GM12801 (cell line): Measurements from ENCODE around the gene SCGB2B2.

Experiments
- TF ChIP-seq, protein P1 (sequence below): IDR thresholded peaks from one replicate; pipeline ENCODE4 v1.5.1; 2011; ENCODE audit warnings: control low read depth; ENCODE audit not compliant: insufficient read length; ENCODE audit errors: extremely low read depth

The SCGB2B2 gene

DNA sequence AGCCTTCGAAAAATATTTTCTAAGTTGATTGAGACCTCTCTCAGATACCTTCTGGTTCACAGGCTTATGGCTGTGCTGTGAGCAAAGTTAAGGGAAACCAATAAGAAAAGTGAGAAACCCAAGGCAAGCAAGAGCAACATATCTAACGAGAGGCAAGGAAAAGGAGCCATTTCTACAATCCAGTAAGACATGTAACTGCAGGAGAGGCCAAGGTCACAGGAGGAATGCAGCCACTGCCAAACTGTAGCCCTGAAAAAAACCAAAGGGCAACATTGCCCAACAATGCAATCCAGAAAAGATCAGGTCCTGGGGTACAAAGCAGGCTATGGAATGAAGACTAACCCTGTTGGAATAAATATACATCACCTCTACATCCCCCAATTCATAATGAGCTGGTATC is 21.3 kb downstream of the SCGB2B2 start:
- TF ChIP-seq, protein P1, sequence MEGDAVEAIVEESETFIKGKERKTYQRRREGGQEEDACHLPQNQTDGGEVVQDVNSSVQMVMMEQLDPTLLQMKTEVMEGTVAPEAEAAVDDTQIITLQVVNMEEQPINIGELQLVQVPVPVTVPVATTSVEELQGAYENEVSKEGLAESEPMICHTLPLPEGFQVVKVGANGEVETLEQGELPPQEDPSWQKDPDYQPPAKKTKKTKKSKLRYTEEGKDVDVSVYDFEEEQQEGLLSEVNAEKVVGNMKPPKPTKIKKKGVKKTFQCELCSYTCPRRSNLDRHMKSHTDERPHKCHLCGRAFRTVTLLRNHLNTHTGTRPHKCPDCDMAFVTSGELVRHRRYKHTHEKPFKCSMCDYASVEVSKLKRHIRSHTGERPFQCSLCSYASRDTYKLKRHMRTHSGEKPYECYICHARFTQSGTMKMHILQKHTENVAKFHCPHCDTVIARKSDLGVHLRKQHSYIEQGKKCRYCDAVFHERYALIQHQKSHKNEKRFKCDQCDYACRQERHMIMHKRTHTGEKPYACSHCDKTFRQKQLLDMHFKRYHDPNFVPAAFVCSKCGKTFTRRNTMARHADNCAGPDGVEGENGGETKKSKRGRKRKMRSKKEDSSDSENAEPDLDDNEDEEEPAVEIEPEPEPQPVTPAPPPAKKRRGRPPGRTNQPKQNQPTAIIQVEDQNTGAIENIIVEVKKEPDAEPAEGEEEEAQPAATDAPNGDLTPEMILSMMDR = no peak

DNA sequence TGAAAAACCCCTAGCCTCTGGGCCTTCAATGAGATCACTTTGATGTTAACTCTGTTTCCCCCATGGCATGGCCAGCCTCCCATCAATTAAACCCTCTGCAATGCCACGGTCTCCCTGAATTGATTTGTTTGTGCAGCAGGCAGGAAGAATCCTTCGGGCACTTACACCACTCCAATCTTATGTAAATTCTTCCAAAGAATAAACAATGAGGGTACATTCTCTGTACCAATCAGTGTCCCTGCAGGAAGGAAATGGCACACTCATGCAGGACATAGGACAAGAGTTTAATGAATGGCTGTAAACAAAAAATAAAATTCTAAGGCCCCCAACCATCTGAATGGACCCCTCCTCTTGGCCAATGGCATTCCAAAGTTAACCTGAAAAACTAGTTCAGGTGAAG is 22.2 kb downstream of the SCGB2B2 start:
- TF ChIP-seq, protein P1 = no peak

DNA sequence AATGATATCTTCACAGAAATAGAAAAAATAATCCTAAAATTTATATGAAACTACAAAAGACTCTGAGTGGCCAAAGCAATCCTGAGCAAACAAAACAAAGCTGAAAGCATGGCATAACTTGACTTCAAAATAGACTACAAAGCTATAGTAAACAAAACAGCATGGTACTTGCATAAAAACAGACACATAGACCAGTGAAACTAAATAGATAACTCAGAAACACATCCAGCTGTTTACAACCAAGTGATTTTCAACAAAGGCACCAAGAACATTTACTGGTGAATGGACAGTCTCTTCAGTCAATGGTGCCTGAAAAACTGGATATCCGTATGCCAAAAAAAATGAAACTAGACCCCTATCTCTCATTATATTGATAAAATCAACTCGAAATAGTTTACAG is 25.2 kb downstream of the SCGB2B2 start:
- TF ChIP-seq, protein P1 = no peak

DNA sequence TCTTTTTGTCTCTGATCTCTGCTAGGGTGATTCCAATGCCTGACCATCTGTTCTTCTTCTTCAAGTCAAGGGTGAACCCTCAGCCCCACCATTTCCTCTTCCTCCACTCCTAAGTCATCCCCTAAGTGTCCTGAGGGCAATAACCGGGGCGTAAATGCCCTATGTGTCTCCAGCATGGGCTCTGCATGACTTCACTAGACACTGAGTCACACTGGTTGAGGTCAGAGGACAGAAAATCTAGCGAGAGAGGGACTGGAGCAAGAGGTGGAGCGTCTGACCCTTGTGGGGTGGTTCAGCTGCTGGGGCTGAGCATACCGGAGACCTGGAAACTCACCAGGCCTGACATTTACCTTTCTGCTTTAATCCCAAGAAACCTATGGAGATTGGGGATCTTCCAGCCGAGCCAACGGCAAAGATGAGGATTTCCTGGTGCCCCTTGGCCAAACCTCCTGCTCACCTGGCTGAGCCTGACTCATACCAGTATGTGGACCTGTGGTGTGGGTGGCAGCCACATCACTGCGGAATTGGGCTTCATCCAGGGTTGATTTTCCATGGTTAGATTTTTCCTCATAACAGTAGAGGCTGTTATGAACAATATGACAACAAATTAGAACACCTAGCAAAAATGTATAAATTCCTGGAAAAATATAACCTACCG is 26.9 kb downstream of the SCGB2B2 start:
- TF ChIP-seq, protein P1 = no peak

DNA sequence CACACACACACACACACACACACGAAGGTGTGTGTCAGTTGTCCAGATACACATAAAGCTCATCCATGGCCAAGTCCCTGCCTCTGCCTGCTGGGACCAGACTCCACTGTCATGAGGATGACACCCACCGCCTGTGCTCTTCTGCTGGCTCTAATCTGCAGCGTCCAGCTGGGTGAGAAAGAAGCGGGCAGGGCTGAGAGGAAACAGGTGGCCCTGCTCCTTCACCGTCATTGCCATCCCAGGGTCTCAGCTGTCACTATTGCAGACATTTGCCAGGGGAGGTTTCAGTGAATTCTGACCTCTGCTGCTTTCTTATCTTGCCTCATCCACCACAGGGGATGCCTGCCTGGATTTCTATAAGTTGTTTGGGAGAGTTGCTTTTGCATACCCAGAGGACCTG is 31.4 kb downstream of the SCGB2B2 start:
- TF ChIP-seq, protein P1 = no peak

DNA sequence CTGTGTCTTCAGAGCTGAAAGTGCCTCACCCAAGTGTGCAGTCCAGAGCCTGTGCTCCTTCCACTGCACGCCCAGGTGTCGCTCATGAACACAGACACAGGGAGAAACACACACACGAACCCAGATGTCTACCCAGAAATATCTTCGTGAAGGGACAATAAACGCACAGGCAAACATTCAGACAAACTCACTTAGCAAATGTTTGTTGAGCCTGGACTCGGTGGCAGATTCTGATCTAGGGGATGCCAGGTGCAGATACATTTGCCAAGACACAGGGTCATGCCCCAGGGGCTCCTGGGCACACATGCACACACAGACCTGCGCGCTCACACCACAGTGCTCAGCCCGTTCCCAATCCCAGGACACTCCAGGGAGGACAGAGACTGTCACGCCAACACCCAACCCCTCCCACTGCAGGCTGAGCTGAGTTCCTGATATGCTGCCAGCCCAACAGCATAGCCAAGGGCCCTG is 31.9 kb downstream of the SCGB2B2 start:
- TF ChIP-seq, protein P1 = no peak

DNA sequence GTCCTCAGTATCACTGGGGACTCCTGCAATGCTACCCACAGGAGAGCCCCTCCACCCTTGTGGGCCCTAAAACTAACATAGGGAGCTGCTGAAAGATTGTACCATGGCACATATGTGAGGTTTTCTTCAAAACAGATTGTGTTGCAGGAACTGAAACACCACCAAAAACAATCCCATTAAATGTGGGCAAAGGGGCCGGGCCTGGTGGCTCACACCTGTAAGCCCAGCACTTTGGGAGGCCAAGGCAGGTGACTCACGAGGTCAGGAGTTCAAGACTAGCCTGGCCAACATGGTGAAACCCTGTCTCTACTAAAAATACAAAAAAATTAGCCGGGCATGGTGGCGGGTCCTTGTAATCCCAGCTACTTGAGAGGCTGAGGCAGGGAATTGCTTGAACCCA is 34.7 kb downstream of the SCGB2B2 start:
- TF ChIP-seq, protein P1 = no peak
